RCC 7860 (cell line): Measurements from ENCODE around the gene IL34.
A peak's percentile ranks its signal among the peaks of the same experiment; 100 is the strongest.

Experiments used
- DNase-seq: peaks from one replicate; pipeline ENCODE4 v3.0.0-alpha.2; 2015; ENCODE audit warnings: low spot score
- FAIRE-seq: peaks from 2 replicates; lab custom pipeline; 2012; peaks lifted over from hg19 to GRCh38; lab: Jason Lieb, UNC

IL34 gene

GRCh38 chr16:70675851-70676513 is 29.6 kb downstream of the IL34 start:
- DNase-seq (no peak), FAIRE-seq (no peak)

- no peak for FAIRE-seq
- no peak for DNase-seq
Measured at GRCh38 chr16:70676675-70677498, 30.5 kb downstream of the IL34 start.

GRCh38 chr16:70677499-70678120 is 31.3 kb downstream of the IL34 start:
- DNase-seq (no peak), FAIRE-seq (no peak)

GRCh38 chr16:70678121-70678897 is 31.9 kb downstream of the IL34 start:
- FAIRE-seq, result no peak
- no peak for DNase-seq

GRCh38 chr16:70678898-70679670 is 32.7 kb downstream of the IL34 start:
- DNase-seq, result no peak
- no peak for FAIRE-seq

GRCh38 chr16:70679671-70680494 is 33.5 kb downstream of the IL34 start:
- FAIRE-seq (no peak), DNase-seq (no peak)

GRCh38 chr16:70680495-70681381 is 34.4 kb downstream of the IL34 start:
- DNase-seq (no peak), FAIRE-seq (no peak)

GRCh38 chr16:70681382-70682238 is 35.3 kb downstream of the IL34 start:
- FAIRE-seq (no peak), DNase-seq (no peak)

GRCh38 chr16:70682239-70683145 is 36.1 kb downstream of the IL34 start:
- DNase-seq, result no peak
- no peak for FAIRE-seq

- DNase-seq (no peak), FAIRE-seq (no peak)
Measured at GRCh38 chr16:70683146-70683944, 37.0 kb downstream of the IL34 start.

- DNase-seq (no peak), FAIRE-seq (no peak)
Measured at GRCh38 chr16:70684146-70685060, 38.0 kb downstream of the IL34 start.

GRCh38 chr16:70685061-70685937 is 38.9 kb downstream of the IL34 start:
- no peak for DNase-seq

GRCh38 chr16:70685938-70686375 is 39.6 kb downstream of the IL34 start, which contains the start of gene MTSS2:
Gene MTSS2, minus strand, starts transcription at chr16:70686053. Its CDS starts 262 bp downstream, at chr16:70685791.
- no peak for FAIRE-seq
- DNase-seq, result peak; percentile 58

More at GRCh38 chr16:70685061-70685937, 38.9 kb downstream of the IL34 start:
- no peak for FAIRE-seq
